Left ventricle myocardium superior (tissue), 1 donor: ENCODE data around the gene PRR33. TPM values are rescaled to one million over a fixed set of nuclear protein-coding genes. Genes with fewer than 3 reads are reported as not detected.
A peak's percentile ranks its signal among the peaks of the same experiment; 100 is the strongest.

Source experiments
- ATAC-seq: fragments of 200-7000 bp; cut with Tn5 transposase; one replicate; pipeline ENCODE4 v1.9.1; 2020; ENCODE audit warnings: mild to moderate bottlenecking, moderate library complexity
- DNase-seq: peaks from one replicate; pipeline ENCODE4 v3.0.0-alpha.2; 2020
- intact Hi-C: fragments of 100-400 bp; cut with micrococcal nuclease; formaldehyde crosslinking; loops from one replicate; pipeline ENCODE4 v1.11.0; 2022
- total RNA-seq: library from RNA; stranded (reverse); fragmentation: NEBNext Ultra II Directional; extraction: Animal tissue kit (Norgen Biotek cat#: 25700); gene quantifications from one replicate; pipeline ENCODE4 v1.2.1, GENCODE V29; 2021
- donor health status: DM: no; HTN: yes; CAD: no; lungs with severe emphysema.

The PRR33 gene
- total RNA-seq, 1 donor from 2014 or later: 4.4 TPM

- no peak for ATAC-seq
- intact Hi-C loops: no loop called here
- DNase-seq: no peak
Measured at GRCh38 chr11:1918436-1919315, 27.0 kb upstream of the PRR33 start.

- ATAC-seq: peak; percentile 69
- DNase-seq: peak; percentile 80
- intact Hi-C loops: no loop called here
Measured at GRCh38 chr11:1917523-1918435, 26.1 kb upstream of the PRR33 start.

- peak; percentile 58 for ATAC-seq
- DNase-seq: peak; percentile 53
- intact Hi-C loops: no loop called here
Measured at GRCh38 chr11:1916986-1917522, 25.4 kb upstream of the PRR33 start.

GRCh38 chr11:1916132-1916985, 24.7 kb upstream of the PRR33 start:
- ATAC-seq (peak; percentile 3), DNase-seq (no peak)
- intact Hi-C loops: no loop called here

GRCh38 chr11:1915795-1916131, 24.1 kb upstream of the PRR33 start:
- intact Hi-C loops: no loop called here
- no peak for ATAC-seq
- no peak for DNase-seq

GRCh38 chr11:1913271-1914060, 21.8 kb upstream of the PRR33 start:
- DNase-seq (no peak), ATAC-seq (no peak)
- intact Hi-C loops: no loop called here

- no peak for ATAC-seq
- intact Hi-C loops: no loop called here
- DNase-seq: no peak
Measured at GRCh38 chr11:1912289-1912878, 20.7 kb upstream of the PRR33 start.

- intact Hi-C loops: no loop called here
- no peak for ATAC-seq
Measured at GRCh38 chr11:1909524-1909923, 17.8 kb upstream of the PRR33 start.

GRCh38 chr11:1908618-1909017, 16.9 kb upstream of the PRR33 start:
- ATAC-seq (peak; percentile 71), DNase-seq (no peak)
- intact Hi-C loops: no loop called here

More at GRCh38 chr11:1909524-1909923, 17.8 kb upstream of the PRR33 start:
- no peak for DNase-seq

GRCh38 chr11:1906611-1907423, 15.1 kb upstream of the PRR33 start:
- intact Hi-C loops: no loop called here
- no peak for DNase-seq
- no peak for ATAC-seq

- ATAC-seq (no peak), DNase-seq (no peak)
Measured at GRCh38 chr11:1906181-1906580, 14.5 kb upstream of the PRR33 start.

GRCh38 chr11:1899686-1900085, 8.0 kb upstream of the PRR33 start:
- intact Hi-C loops: no loop called here
- no peak for ATAC-seq
- DNase-seq: no peak

More at GRCh38 chr11:1906181-1906580, 14.5 kb upstream of the PRR33 start:
- intact Hi-C loops: no loop called here

GRCh38 chr11:1899090-1899489, 7.4 kb upstream of the PRR33 start:
- DNase-seq (no peak), ATAC-seq (no peak)
- intact Hi-C loops: no loop called here

GRCh38 chr11:1896923-1897322, 5.2 kb upstream of the PRR33 start:
- ATAC-seq (no peak), DNase-seq (no peak)
- intact Hi-C loops: no loop called here

- DNase-seq: no peak
- no peak for ATAC-seq
- intact Hi-C loops: no loop called here
Measured at GRCh38 chr11:1896468-1896867, 4.8 kb upstream of the PRR33 start.

- ATAC-seq: no peak
- no peak for DNase-seq
- intact Hi-C loops: no loop called here
Measured at GRCh38 chr11:1894759-1895158, 3.1 kb upstream of the PRR33 start.
